MV-4-11 (cell line): ENCODE measurements around the gene SHISA7.
A peak's percentile ranks its signal among the peaks of the same experiment; 100 is the strongest.

Experiments used
- DNase-seq: peaks from one replicate; lab custom pipeline; 2025; lab: John Stamatoyannopoulos, UW

Gene SHISA7

GRCh38 chr19:55387736-55388497 is 55.2 kb downstream of the SHISA7 start:
- no peak for DNase-seq

DNA sequence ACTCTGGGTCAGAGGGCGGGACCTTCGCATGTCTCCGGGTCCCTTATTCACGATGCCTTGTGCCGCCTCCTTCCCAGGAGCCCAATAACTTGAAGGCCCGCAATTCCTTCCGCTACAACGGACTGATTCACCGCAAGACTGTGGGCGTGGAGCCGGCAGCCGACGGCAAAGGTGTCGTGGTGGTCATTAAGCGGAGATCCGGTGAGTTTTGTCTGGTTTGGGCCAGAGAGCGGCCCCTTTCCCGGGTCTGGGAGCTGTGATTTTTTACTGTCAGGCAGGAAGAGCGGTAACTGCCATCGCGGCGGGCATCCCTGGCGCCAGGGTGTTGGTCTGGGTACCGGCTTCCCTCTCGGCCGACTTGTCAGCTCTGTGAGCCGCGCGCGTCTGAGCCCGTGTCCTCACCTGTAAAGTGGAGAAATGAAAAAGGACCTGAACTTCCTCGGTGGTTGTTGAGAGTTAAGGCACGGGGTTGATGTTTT is 56.6 kb downstream of the SHISA7 start:
- no peak for DNase-seq

- DNase-seq = peak; percentile 100
Measured at GRCh38 chr19:55385724-55386492, 57.2 kb downstream of the SHISA7 start, which contains the start of gene RPL28. TSS of gene RPL28 (plus strand) at chr19:55385932. CDS start at chr19:55386358, 426 bp downstream.

DNA sequence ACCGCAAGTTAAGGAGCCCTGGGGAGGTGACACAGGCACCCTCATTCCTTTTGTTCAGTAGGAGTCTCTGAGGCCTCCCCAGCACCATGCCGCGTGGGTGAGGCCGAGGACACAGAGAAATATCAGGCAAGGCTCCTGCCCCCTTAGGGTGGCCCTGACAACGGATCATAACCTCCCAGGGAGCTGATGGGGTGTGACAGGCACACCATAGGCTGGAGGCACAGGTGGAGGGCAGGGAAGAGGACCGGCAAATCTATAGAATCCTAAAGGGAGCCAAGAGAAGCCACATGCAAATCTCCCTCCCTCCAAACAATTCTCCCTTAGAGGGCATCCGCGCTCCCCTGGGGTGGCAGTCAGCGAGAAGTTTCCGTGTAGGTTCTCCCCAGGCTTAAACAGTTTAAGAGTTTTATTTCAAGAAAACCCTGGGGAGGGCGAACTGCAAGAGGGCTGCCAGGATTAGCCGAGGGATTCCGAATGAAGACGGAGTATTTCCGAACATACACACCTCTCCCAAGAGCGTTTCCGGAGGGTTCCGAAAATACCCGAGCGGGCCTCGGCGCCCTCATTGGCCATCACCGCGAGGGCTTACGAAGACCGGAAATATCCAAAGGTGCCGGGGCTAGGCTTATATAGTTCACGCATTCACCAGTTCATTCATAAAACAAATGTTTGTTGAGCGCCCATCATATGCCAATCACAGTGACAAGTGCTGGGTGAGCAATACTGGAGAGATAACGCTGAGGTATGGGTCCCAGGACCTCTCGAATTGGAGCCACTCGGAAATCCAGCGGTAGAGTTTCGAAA is 58.0 kb downstream of the SHISA7 start:
- peak; percentile 99 for DNase-seq

DNA sequence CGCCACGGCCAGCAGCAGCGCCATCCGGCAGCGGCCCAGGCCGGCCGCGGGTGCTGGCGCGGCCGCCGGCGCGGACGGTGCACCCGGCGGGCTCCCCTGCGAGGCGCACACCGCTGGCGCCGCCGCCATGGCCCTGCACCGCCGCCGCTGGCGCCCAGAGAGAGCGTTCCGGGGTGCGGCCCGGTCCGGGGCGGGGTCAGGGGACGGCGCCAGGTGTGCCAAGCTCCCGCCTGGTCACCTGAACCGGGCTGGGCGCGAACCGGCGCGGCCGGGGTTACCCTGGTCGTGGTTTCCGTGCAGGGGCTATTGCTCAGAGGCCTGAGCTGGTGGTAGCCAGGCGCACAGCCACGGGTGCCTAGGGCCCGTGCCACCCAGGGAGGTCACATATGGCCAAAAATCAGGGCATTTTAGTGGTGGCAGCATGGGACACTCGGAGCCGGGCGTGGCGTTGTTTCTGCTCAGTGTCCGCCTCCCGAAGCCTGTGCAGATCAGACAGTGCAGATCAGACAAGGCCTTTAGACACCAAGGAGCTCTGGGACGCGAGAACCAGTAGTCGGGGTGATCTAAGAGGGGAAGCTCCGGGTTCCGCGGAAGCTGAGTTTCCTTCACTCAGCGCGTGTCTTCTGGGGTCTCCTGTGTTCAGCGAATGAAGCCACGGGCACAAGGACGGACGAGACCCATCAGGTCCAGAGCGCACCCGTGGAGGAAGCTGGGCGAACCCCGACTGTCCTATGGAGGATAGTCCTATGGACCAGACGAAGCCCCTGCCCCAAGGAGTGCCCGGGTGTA is 58.8 kb downstream of the SHISA7 start, which contains the start of gene TMEM238:
Gene TMEM238, minus strand, starts transcription at position 162 of the 789 bp plus-strand sequence. Its CDS starts 33 bp downstream, at position 129.
- DNase-seq = peak; percentile 46

GRCh38 chr19:55383279-55384130 is 59.6 kb downstream of the SHISA7 start:
- DNase-seq = peak; percentile 48

- DNase-seq = no peak
Measured at GRCh38 chr19:55382522-55383054, 60.5 kb downstream of the SHISA7 start.

GRCh38 chr19:55382013-55382412 is 61.1 kb downstream of the SHISA7 start:
- no peak for DNase-seq

DNA sequence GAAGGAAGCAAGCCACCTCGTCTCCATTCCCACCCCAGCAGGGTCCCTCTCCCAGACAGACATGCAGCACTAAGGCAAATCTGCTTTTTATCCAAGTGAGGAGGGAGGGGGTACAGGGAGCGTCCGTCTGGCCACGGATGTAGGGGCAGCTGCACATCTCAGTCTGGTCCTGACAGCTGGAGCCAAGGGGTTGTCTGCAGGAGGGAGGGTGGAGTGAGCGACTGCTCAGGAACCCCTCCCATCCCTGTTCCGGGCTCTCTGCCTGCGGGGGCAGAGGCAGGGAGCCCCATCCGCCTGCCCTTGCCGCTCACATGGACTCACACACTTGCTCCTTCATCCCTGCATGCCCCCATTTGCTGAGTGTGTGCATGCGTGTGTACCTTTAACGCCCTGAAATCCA is 63.9 kb downstream of the SHISA7 start:
- DNase-seq = no peak
